H54 (cell line): ENCODE data around the gene REM2.

Source experiments
- DNase-seq: peaks from one replicate; pipeline ENCODE4 v3.0.0; 2011; ENCODE audit warnings: low spot score, mixed read lengths; ENCODE audit not compliant: insufficient read length
- FAIRE-seq: peaks from 3 replicates; lab custom pipeline; 2011; peaks lifted over from hg19 to GRCh38; lab: Jason Lieb, UNC
- POLR2A ChIP-seq: IDR thresholded peaks from 2 replicates; pipeline ENCODE4 v1.6.1; 2011; ENCODE audit warnings: low read depth, mild to moderate bottlenecking, low read length

The REM2 gene

GRCh38 chr14:22872833-22873520 lies 10.0 kb upstream of the REM2 start:
- DNase-seq (no peak), FAIRE-seq (no peak)
- TF ChIP-seq POLR2A: no peak

GRCh38 chr14:22875003-22875747 lies 7.8 kb upstream of the REM2 start:
- TF ChIP-seq POLR2A: no peak
- no peak for DNase-seq
- FAIRE-seq: no peak

- FAIRE-seq: no peak
- TF ChIP-seq POLR2A: no peak
- DNase-seq: no peak
These were observed 7.2 kb upstream of the REM2 start for GRCh38 chr14:22875748-22876319.

- no peak for DNase-seq
- no peak for TF ChIP-seq POLR2A
- no peak for FAIRE-seq
These were observed 6.0 kb upstream of the REM2 start for GRCh38 chr14:22877000-22877501.

GRCh38 chr14:22878271-22879246 lies 4.5 kb upstream of the REM2 start:
- no peak for TF ChIP-seq POLR2A
- DNase-seq (no peak), FAIRE-seq (no peak)

- FAIRE-seq: no peak
- TF ChIP-seq POLR2A: no peak
- DNase-seq: no peak
These were observed 958 bp upstream of the REM2 start for GRCh38 chr14:22882064-22882463.

GRCh38 chr14:22882529-22883172 lies 371 bp upstream of the REM2 start:
- no peak for FAIRE-seq
- TF ChIP-seq POLR2A: no peak
- DNase-seq: peak; percentile 43

GRCh38 chr14:22884076-22884737 lies 1.2 kb downstream of the REM2 start:
- DNase-seq (no peak), FAIRE-seq (no peak)
- no peak for TF ChIP-seq POLR2A

GRCh38 chr14:22884738-22885523 lies 1.9 kb downstream of the REM2 start:
- FAIRE-seq (no peak), DNase-seq (no peak)
- TF ChIP-seq POLR2A: no peak

- DNase-seq (no peak), FAIRE-seq (no peak)
- TF ChIP-seq POLR2A: no peak
These were observed 3.0 kb downstream of the REM2 start for GRCh38 chr14:22885975-22886374.

GRCh38 chr14:22886500-22887259 lies 3.7 kb downstream of the REM2 start:
- FAIRE-seq (no peak), DNase-seq (no peak)
- no peak for TF ChIP-seq POLR2A
